ENCODE results near the gene CELSR2. TPM values are rescaled to one million over a fixed set of nuclear protein-coding genes. Genes with fewer than 3 reads are reported as not detected.

The CELSR2 gene
- total RNA-seq, 2 experiments from 2014 or later = 6.9 to 12.5 TPM

GRCh38 chr1:109262231-109263055, 13.1 kb downstream of the CELSR2 start:
- no TSS peak for BruUV-seq (replicated peaks)
- ChIA-PET CTCF (ENCODE audit: unreplicated experiment) (no interaction called here), POLR2A (no interaction called here)
- DNase-seq (ENCODE audit: low spot score) = no peak
- H3K4me1 ChIP-seq (ENCODE audit: insufficient read depth, low read length, poor library complexity, severe bottlenecking) = no peaks in the 10 kb centered on the region
- intact Hi-C loops (cut with micrococcal nuclease; ENCODE audit: unreplicated experiment) = loop anchor here (1.0 kb wide), 2 partner anchors 137 to 270 kb away; no protein-coding TSS in a partner anchor
- H3K9me3 ChIP-seq (ENCODE audit: low read length) = no peaks in the 10 kb centered on the region
- no peak overlapping the region for H2AFZ ChIP-seq (ENCODE audit: low read length)
- H3K79me2 ChIP-seq (ENCODE audit: insufficient read depth, low read depth, low read length) = no peaks in the 10 kb centered on the region
- H4K20me1 ChIP-seq (ENCODE audit: insufficient read depth, low read length) = no peaks in the 10 kb centered on the region
- H3K4me3 ChIP-seq (ENCODE audit: low read depth, low read length, poor library complexity, severe bottlenecking) = no peak overlapping the region
- H3K9me2 ChIP-seq (ENCODE audit: insufficient read depth, low read length) = no peaks in the 10 kb centered on the region
- H3K4me2 ChIP-seq (ENCODE audit: low read length) = no peak overlapping the region
- peaks cover 4% of the 10 kb centered on the region; the same call in 1 of the 2 replicates for H3K36me3 ChIP-seq (ENCODE audit: insufficient read depth, low read length)
- TF ChIP-seq EZH2phosphoT487 (IDR thresholded peaks at IDR 0.05; ENCODE audit: borderline replicate concordance, low read depth, low read length) (no peak), CTCF (conservative IDR thresholded peaks at IDR 0.05; ENCODE audit: low read length) (no peak)
- H3K27ac ChIP-seq (ENCODE audit: low read depth, low read length, poor library complexity, severe bottlenecking) = no peak overlapping the region

GRCh38 chr1:109263234-109263596, 13.9 kb downstream of the CELSR2 start:
- CTCF ChIA-PET (ENCODE audit: unreplicated experiment) = no interaction called here

More at GRCh38 chr1:109263234-109263596, 13.9 kb downstream of the CELSR2 start:
- BruUV-seq (replicated peaks) = no TSS peak
- peaks cover 4% of the 10 kb centered on the region; the same call in 1 of the 2 replicates for H3K36me3 ChIP-seq (ENCODE audit: insufficient read depth, low read length)
- H3K4me3 ChIP-seq (ENCODE audit: low read depth, low read length, poor library complexity, severe bottlenecking) = no peak overlapping the region
- no peaks in the 10 kb centered on the region for H3K4me1 ChIP-seq (ENCODE audit: insufficient read depth, low read length, poor library complexity, severe bottlenecking)
- H3K27ac ChIP-seq (ENCODE audit: low read depth, low read length, poor library complexity, severe bottlenecking) = no peak overlapping the region
- no peak for TF ChIP-seq CTCF (conservative IDR thresholded peaks at IDR 0.05; ENCODE audit: low read length)
- no peak for TF ChIP-seq EZH2phosphoT487 (IDR thresholded peaks at IDR 0.05; ENCODE audit: borderline replicate concordance, low read depth, low read length)
- no peaks in the 10 kb centered on the region for H3K79me2 ChIP-seq (ENCODE audit: insufficient read depth, low read depth, low read length)
- H3K9me2 ChIP-seq (ENCODE audit: insufficient read depth, low read length) = no peaks in the 10 kb centered on the region
- no peak for DNase-seq (ENCODE audit: low spot score)
- POLR2A ChIA-PET = no interaction called here
- no peaks in the 10 kb centered on the region for H4K20me1 ChIP-seq (ENCODE audit: insufficient read depth, low read length)
- H3K4me2 ChIP-seq (ENCODE audit: low read length) = no peak overlapping the region
- H2AFZ ChIP-seq (ENCODE audit: low read length) = no peak overlapping the region
- intact Hi-C loops (cut with micrococcal nuclease; ENCODE audit: unreplicated experiment) = loop anchor here (1.0 kb wide), 2 partner anchors 136 to 269 kb away; no protein-coding TSS in a partner anchor
- H3K9me3 ChIP-seq (ENCODE audit: low read length) = no peaks in the 10 kb centered on the region

Measured in OCI-LY7 (cell line).